Keratinocyte (primary cell): ENCODE results near the gene CRYBB2. TPM values are rescaled to one million over a fixed set of nuclear protein-coding genes. Genes with fewer than 3 reads are reported as not detected.

Source experiments
- DNase-seq: peaks from one replicate; pipeline ENCODE4 v3.0.0-alpha.2; 2011; ENCODE audit warnings: low read depth, missing footprints, low spot score
- FAIRE-seq: peaks from 2 replicates; lab custom pipeline; 2011; peaks lifted over from hg19 to GRCh38; lab: Jason Lieb, UNC
- H2AFZ ChIP-seq: 2 replicates; pipeline ENCODE4 v1.6.0; 2012; ENCODE audit warnings: low read length, control low read depth, inconsistent platforms; ENCODE audit not compliant: control insufficient read depth
- H3K27ac ChIP-seq: 2 replicates; pipeline ENCODE4 v1.5.1; 2011; ENCODE audit warnings: low read length; ENCODE audit not compliant: control insufficient read depth, insufficient read depth
- H3K27me3 ChIP-seq: 3 replicates; pipeline ENCODE4 v1.6.0; 2011; ENCODE audit warnings: low read length; ENCODE audit not compliant: control insufficient read depth, insufficient read depth; ENCODE audit errors: extremely low read depth
- H3K36me3 ChIP-seq, 2 experiments: 2 replicates in 1 of 2; 3 replicates in 1 of 2; pipeline ENCODE4 v1.5.1; 2011; ENCODE audit warnings: low read length in 2 of 2, mild to moderate bottlenecking in 1 of 2; ENCODE audit not compliant: control insufficient read depth in 2 of 2, insufficient read depth in 2 of 2; ENCODE audit errors: extremely low read depth in 1 of 2
- H3K4me1 ChIP-seq: 3 replicates; pipeline ENCODE4 v1.5.1; 2011; ENCODE audit warnings: low read length; ENCODE audit not compliant: control insufficient read depth, insufficient read depth; ENCODE audit errors: extremely low read depth
- H3K4me2 ChIP-seq: 3 replicates; pipeline ENCODE4 v1.6.0; 2011; ENCODE audit warnings: low read depth, low read length; ENCODE audit not compliant: control insufficient read depth, insufficient read depth; ENCODE audit errors: extremely low read depth
- H3K4me3 ChIP-seq, 3 experiments: fragments of 200-600 bp in 1 of 3; sonication (generic) in 1 of 3; 2 replicates in 2 of 3; 3 replicates in 1 of 3; pipeline ENCODE4 v1.5.1; 2011 to 2016; ENCODE audit warnings: low read length in 3 of 3, mild to moderate bottlenecking in 3 of 3, control low read depth in 2 of 3, inconsistent platforms in 1 of 3, low read depth in 1 of 3, mixed read lengths in 1 of 3, mixed run types in 1 of 3, moderate library complexity in 1 of 3; ENCODE audit not compliant: control insufficient read depth in 2 of 3, insufficient read depth in 2 of 3; ENCODE audit errors: extremely low read depth in 1 of 3
- H3K79me2 ChIP-seq: 2 replicates; pipeline ENCODE4 v1.6.0; 2012; ENCODE audit warnings: low read length; ENCODE audit not compliant: control insufficient read depth, insufficient read depth
- H3K9ac ChIP-seq: 3 replicates; pipeline ENCODE4 v1.6.0; 2011; ENCODE audit warnings: low read length; ENCODE audit not compliant: control insufficient read depth, insufficient read depth; ENCODE audit errors: extremely low read depth
- H3K9me1 ChIP-seq: 3 replicates; pipeline ENCODE4 v1.6.0; 2011; ENCODE audit warnings: low read length; ENCODE audit not compliant: control insufficient read depth, insufficient read depth; ENCODE audit errors: extremely low read depth
- H3K9me3 ChIP-seq: 2 replicates; pipeline ENCODE4 v1.5.1; 2012; ENCODE audit warnings: low read depth, low read length; ENCODE audit not compliant: control insufficient read depth
- H4K20me1 ChIP-seq: 3 replicates; pipeline ENCODE4 v1.6.0; 2011; ENCODE audit warnings: low read length; ENCODE audit not compliant: control insufficient read depth, insufficient read depth; ENCODE audit errors: extremely low read depth
- CTCF ChIP-seq, 3 experiments: IDR thresholded peaks in 1 of 3; conservative IDR thresholded peaks in 1 of 3; optimal IDR thresholded peaks in 1 of 3; 2 replicates in 2 of 3; 3 replicates in 1 of 3; pipeline versions ENCODE3 to v1.5.1; 2011; ENCODE audit warnings: low read length in 3 of 3, mild to moderate bottlenecking in 3 of 3, moderate library complexity in 2 of 3, control low read depth in 1 of 3, inconsistent platforms in 1 of 3; ENCODE audit not compliant: insufficient read depth in 2 of 3; ENCODE audit errors: extremely low read depth in 1 of 3
- EZH2 ChIP-seq: IDR thresholded peaks from one replicate; pipeline ENCODE4 v1.6.1; 2012; ENCODE audit warnings: inconsistent platforms, mild to moderate bottlenecking, low read length, moderate library complexity
- dilution Hi-C: fragments of 300-500 bp; cut with MboI; formaldehyde crosslinking; loops from one replicate; pipeline ENCODE4 v1.7.0; 2020; ENCODE audit warnings: low sequenced_read_pairs; ENCODE audit not compliant: extremely low pct_ligation_motif_present
- polyA plus RNA-seq, 5 experiments: library from polyadenylated mRNA; depleted of rRNA in 3 of 5; stranded (reverse) in 3 of 5; stranded (forward) in 1 of 5; unstranded in 1 of 5; fragments of >200 nt; gene quantifications; 1 replicate in 1 of 5; 2 replicates in 3 of 5; 3 replicates in 1 of 5; pipeline versions ENCODE4 v1.2.1 to v1.2.3, GENCODE V29; 2011 to 2012; ENCODE audit warnings: missing spikeins in 2 of 5, low read depth in 1 of 5, low replicate concordance in 1 of 5

Gene CRYBB2
- polyA plus RNA-seq, 1 donor (not counting 4 experiments of a cell fraction or from before 2014, with no cell fraction given) = 0.55 TPM

DNA sequence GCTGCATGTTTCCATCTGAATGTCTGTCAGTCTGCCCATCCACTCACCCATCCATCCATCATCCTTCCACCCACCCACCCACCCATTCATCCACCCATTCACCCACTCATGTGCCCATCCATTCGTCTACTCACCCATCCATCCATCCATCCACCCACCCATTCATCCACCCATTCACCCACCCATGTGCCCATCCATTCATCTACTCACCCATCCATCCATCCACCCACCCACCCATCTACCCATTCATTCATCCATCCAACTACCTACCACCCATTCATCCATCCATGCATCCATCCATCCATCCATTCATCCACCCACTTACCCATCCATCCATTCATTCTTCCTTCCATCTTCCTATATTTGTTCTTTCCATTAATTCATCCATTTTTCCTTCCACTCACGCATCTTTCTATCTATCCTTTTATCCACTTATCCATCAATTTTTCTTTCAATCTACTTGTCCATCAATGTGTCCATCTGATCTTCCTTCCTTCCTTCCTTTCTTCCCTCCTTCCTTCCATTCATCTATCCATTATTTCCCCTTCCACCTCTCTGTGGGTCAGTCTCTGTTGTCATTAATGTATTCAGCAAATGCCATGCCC lies 11.8 kb upstream of the CRYBB2 start:
- no peak for FAIRE-seq
- Histone ChIP-seq H3K27ac (no peak overlapping the region), H3K9me1 (no peaks in the 10 kb centered on the region), H3K4me1 (no peaks in the 10 kb centered on the region), H4K20me1 (no peaks in the 10 kb centered on the region), H3K4me2 (no peak overlapping the region), H3K36me3 (peaks cover 0 to 4% of the 10 kb centered on the region in 2 experiments), H3K4me3 (no peak overlapping the region), H3K27me3 (no peaks in the 10 kb centered on the region), H3K9ac (no peak overlapping the region), H3K79me2 (no peaks in the 10 kb centered on the region), H3K9me3 (no peaks in the 10 kb centered on the region), H2AFZ (no peak overlapping the region)
- no peak for DNase-seq
- dilution Hi-C loops = no loop called here
- no peak for TF ChIP-seq CTCF (optimal IDR thresholded peaks at IDR 0.05 in 1 of 3, IDR thresholded peaks at IDR 0.05 in 1 of 3, conservative IDR thresholded peaks at IDR 0.05 in 1 of 3; ENCODE audit: extremely low read depth in 1 of 3, insufficient read depth in 2 of 3, low read length in 3 of 3)
- TF ChIP-seq EZH2 = no peak

DNA sequence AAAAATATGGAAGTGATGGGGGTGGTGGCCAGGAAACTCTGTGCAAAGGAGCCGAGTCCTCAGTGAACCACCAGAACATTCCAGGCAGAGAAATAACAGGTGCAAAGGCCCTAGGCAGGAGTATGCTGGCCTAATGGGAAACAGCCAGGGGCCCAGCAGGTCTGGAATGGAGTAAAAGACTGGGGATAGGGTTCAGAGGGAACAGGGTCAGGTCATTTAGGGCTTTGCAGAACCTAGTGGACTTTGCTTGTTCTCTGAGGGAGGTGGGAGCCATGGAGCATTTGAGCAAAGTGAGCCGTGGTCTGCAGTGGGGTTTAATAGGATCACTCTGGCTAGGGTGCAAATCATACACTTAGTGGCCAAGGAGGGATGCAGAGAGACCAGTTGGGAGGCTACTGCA lies 11.1 kb upstream of the CRYBB2 start:
- no peak for DNase-seq
- no peaks in the 10 kb centered on the region for H3K9me1 ChIP-seq
- dilution Hi-C loops = no loop called here
- no peaks in the 10 kb centered on the region for H3K27me3 ChIP-seq
- no peaks in the 10 kb centered on the region for H3K9me3 ChIP-seq
- H4K20me1 ChIP-seq = no peaks in the 10 kb centered on the region
- no peaks in the 10 kb centered on the region for H3K79me2 ChIP-seq
- no peak overlapping the region for H3K4me2 ChIP-seq
- H3K9ac ChIP-seq = no peak overlapping the region
- peaks cover 0 to 4% of the 10 kb centered on the region in 2 experiments for H3K36me3 ChIP-seq
- no peaks in the 10 kb centered on the region for H3K4me1 ChIP-seq
- FAIRE-seq = no peak
- H3K27ac ChIP-seq = no peak overlapping the region
- no peak for TF ChIP-seq EZH2
- no peak for TF ChIP-seq CTCF (optimal IDR thresholded peaks at IDR 0.05 in 1 of 3, IDR thresholded peaks at IDR 0.05 in 1 of 3, conservative IDR thresholded peaks at IDR 0.05 in 1 of 3; ENCODE audit: extremely low read depth in 1 of 3, insufficient read depth in 2 of 3, low read length in 3 of 3)
- H2AFZ ChIP-seq = no peak overlapping the region
- H3K4me3 ChIP-seq = no peak overlapping the region
